Measurements from ENCODE around the gene KRT15.
"Not testable (repeated sequence)": the region's sequence is repeated elsewhere in the genome, so short reads cannot be mapped to it uniquely, and the experiment has no call there.

The KRT15 gene

GRCh38 chr17:41548844-41549595 is 30.3 kb upstream of the KRT15 start:
- Mint-ChIP-seq H3K36me3 (ENCODE audit: low read depth) (peaks cover 6% of the 10 kb centered on the region), H3K27ac (peak overlapping the region; percentile 18), H3K4me3 (peak overlapping the region; percentile 27)

GRCh38 chr17:41547921-41548843 is 29.5 kb upstream of the KRT15 start:
- peaks cover 37% of the 10 kb centered on the region for H3K27me3 Mint-ChIP-seq
- H3K4me3 Mint-ChIP-seq: peak overlapping the region; percentile 25
- intact Hi-C loops (cut with micrococcal nuclease): loop anchor here (1.0 to 5.0 kb wide), 3 partner anchors 639 to 746 kb away; no protein-coding TSS in a partner anchor
- H3K27ac Mint-ChIP-seq: peak overlapping the region; percentile 18
- peaks cover 23% of the 10 kb centered on the region for H3K4me1 Mint-ChIP-seq (ENCODE audit: low read depth)
- peaks cover 6% of the 10 kb centered on the region for H3K36me3 Mint-ChIP-seq (ENCODE audit: low read depth)
- H3K9me3 Mint-ChIP-seq: peaks cover 15% of the 10 kb centered on the region

More at GRCh38 chr17:41548844-41549595, 30.3 kb upstream of the KRT15 start:
- Mint-ChIP-seq H3K4me1 (ENCODE audit: low read depth) (peaks cover 23% of the 10 kb centered on the region), H3K9me3 (peaks cover 15% of the 10 kb centered on the region), H3K27me3 (peaks cover 39% of the 10 kb centered on the region)
- intact Hi-C loops (cut with micrococcal nuclease): loop anchor here (1.0 to 5.0 kb wide), 5 partner anchors 99 to 747 kb away; no protein-coding TSS in a partner anchor

- Mint-ChIP-seq H3K27ac (peak overlapping the region; percentile 18), H3K4me1 (ENCODE audit: low read depth) (peaks cover 23% of the 10 kb centered on the region), H3K4me3 (no peak overlapping the region), H3K9me3 (peaks cover 15% of the 10 kb centered on the region), H3K27me3 (peaks cover 35% of the 10 kb centered on the region), H3K36me3 (ENCODE audit: low read depth) (peaks cover 6% of the 10 kb centered on the region)
- intact Hi-C loops (cut with micrococcal nuclease): loop anchor here (5.0 kb wide), 2 partner anchors 690 to 745 kb away; no protein-coding TSS in a partner anchor
Measured at GRCh38 chr17:41547378-41547841, 28.7 kb upstream of the KRT15 start.

DNA sequence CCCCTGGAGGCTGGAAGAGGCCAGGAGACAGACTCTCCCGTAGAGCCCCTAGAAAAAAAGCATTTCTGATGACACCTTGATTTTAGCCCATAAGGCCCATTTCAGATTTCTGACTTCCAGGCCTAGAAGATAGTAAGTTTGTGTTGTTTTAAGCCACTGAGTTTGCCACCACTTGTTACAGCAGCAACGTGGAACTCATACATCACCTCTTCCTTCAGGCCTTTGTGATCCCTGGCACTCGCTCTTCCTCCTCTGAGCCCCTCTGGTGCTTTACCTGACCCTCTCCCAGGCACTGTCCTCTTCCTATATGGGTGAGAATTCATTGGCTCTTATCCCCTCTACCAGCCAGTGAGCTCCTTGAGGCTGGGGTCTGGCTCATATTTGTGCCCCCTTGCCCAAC is 28.1 kb upstream of the KRT15 start:
- Mint-ChIP-seq H3K36me3 (ENCODE audit: low read depth) (peaks cover 6% of the 10 kb centered on the region), H3K27ac (peak overlapping the region; percentile 18), H3K27me3 (peaks cover 33% of the 10 kb centered on the region), H3K4me1 (ENCODE audit: low read depth) (peaks cover 23% of the 10 kb centered on the region), H3K9me3 (peaks cover 15% of the 10 kb centered on the region), H3K4me3 (no peak overlapping the region)
- intact Hi-C loops (cut with micrococcal nuclease): loop anchor here (5.0 kb wide), 2 partner anchors 690 to 745 kb away; no protein-coding TSS in a partner anchor

GRCh38 chr17:41545829-41546410 is 27.2 kb upstream of the KRT15 start:
- Mint-ChIP-seq H3K27me3 (peaks cover 33% of the 10 kb centered on the region), H3K27ac (no peak overlapping the region), H3K4me3 (no peak overlapping the region), H3K36me3 (ENCODE audit: low read depth) (peaks cover 6% of the 10 kb centered on the region), H3K4me1 (ENCODE audit: low read depth) (peaks cover 23% of the 10 kb centered on the region), H3K9me3 (peaks cover 15% of the 10 kb centered on the region)
- intact Hi-C loops (cut with micrococcal nuclease): loop anchor here (5.0 kb wide), 2 partner anchors 689 to 744 kb away; no protein-coding TSS in a partner anchor

DNA sequence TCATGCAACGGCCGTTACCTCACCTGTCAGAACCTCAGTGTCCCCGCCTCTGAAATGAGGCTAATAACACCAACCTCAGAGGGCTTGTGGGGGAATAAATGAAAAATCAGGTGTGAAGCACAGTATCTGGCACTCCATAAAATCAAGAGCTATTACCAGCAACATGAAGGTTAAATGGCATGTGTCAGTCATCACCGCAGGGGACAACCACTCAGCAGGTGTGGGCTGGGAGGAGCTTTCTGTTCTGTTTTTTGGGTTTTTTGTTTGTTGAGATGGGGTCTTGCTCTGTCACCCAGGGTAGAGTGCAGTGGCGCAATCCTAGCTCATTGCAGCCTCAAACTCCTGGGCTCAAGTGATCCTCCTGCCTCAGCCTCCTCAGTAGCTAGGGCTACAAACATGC is 26.2 kb upstream of the KRT15 start:
- Mint-ChIP-seq H3K9me3 (peaks cover 15% of the 10 kb centered on the region), H3K36me3 (ENCODE audit: low read depth) (peaks cover 6% of the 10 kb centered on the region), H3K4me1 (ENCODE audit: low read depth) (peaks cover 23% of the 10 kb centered on the region), H3K4me3 (no peak overlapping the region), H3K27me3 (peaks cover 28% of the 10 kb centered on the region), H3K27ac (no peak overlapping the region)
- intact Hi-C loops (cut with micrococcal nuclease): loop anchor here (5.0 kb wide), 2 partner anchors 688 to 743 kb away; no protein-coding TSS in a partner anchor

- Mint-ChIP-seq H3K4me1 (ENCODE audit: low read depth) (peaks cover 22% of the 10 kb centered on the region), H3K27ac (no peak overlapping the region), H3K9me3 (peaks cover 15% of the 10 kb centered on the region), H3K4me3 (no peak overlapping the region), H3K36me3 (ENCODE audit: low read depth) (peaks cover 6% of the 10 kb centered on the region), H3K27me3 (peaks cover 28% of the 10 kb centered on the region)
- intact Hi-C loops (cut with micrococcal nuclease): no loop called here
Measured at GRCh38 chr17:41544491-41544892, 25.8 kb upstream of the KRT15 start.

DNA sequence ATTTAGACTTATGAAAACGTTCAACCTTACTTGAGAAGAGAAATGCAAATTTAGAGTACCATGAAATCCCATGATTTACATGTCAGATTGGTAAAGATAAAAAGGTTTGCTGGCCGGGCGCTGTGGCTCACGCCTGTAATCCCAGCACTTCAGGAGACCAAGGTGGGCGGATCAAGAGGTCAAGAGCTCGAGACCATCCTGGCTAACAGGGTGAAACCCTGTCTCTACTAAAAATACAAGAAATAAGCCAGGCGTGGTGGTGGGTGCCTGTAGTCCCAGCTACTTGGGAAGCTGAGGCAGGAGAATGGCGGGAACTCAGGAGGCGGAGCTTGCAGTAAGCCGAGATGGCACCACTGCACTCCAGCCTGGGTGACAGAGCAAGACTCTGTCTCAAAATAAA is 24.1 kb upstream of the KRT15 start:
- H3K36me3 Mint-ChIP-seq (ENCODE audit: low read depth); H3K4me1 Mint-ChIP-seq (ENCODE audit: low read depth); intact Hi-C loops (cut with micrococcal nuclease); H3K27ac Mint-ChIP-seq; H3K4me3 Mint-ChIP-seq: not testable (repeated sequence)
- H3K27me3 Mint-ChIP-seq: peaks cover 25% of the 10 kb centered on the region
- H3K9me3 Mint-ChIP-seq: peaks cover 15% of the 10 kb centered on the region

DNA sequence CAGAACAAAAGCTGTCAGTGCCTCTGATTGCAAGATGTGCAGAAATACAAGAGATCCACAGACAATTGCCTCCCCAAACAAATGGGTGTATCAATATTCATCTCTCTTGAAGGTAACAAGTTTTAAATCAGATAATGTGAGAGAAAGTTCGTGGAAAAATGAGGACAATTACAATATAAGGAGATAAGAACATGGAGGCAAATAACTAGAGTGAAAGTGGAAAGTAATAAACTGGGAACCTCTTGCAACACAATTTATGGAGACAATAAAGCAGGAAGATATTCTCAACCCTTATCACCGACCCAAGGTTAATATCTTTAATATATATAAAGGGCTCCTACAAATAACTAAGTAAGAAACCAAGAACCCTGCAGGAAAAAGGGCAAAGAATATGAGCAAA is 23.7 kb upstream of the KRT15 start:
- Mint-ChIP-seq H3K36me3 (ENCODE audit: low read depth) (peaks cover 6% of the 10 kb centered on the region), H3K4me1 (ENCODE audit: low read depth) (peaks cover under 1% of the 10 kb centered on the region), H3K9me3 (peaks cover 13% of the 10 kb centered on the region), H3K4me3 (no peak overlapping the region), H3K27ac (no peak overlapping the region), H3K27me3 (peaks cover 25% of the 10 kb centered on the region)
- intact Hi-C loops (cut with micrococcal nuclease): no loop called here

DNA sequence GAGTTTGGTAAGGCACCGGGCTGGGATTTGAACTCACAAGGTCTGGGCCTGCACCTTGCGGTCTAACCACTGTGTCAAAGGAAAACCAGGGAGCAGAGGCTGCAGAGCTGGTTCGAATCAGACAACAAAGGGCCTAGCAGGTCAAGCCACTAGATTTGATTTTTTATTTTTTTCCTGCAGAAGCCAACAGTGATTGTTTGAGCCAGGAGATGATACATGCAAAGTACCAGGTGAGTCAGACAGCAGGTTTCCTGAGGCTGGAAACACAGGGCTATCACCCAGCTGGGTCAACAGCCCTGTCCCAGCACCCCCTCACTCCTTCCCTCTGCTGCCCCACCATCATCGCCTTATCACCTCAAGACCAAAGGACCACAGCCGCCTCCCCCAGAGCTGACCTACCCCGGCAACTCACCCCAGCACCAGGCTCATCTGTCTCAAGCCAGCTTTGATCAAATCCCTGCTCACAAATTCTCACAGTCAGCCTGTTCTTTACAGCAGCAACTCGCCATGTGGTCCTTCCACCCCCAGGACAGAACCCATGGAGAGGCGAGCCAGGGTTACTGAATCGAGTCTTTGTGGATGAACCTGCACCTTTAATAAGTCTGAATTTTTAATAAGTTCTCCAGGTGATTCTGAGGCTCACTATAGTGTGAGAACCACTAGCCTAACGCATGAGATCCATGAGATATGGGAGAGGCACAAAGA is 22.4 kb upstream of the KRT15 start:
- Mint-ChIP-seq H3K4me1 (ENCODE audit: low read depth) (no peaks in the 10 kb centered on the region), H3K36me3 (ENCODE audit: low read depth) (no peaks in the 10 kb centered on the region), H3K27ac (no peak overlapping the region), H3K9me3 (no peaks in the 10 kb centered on the region), H3K27me3 (peaks cover 30% of the 10 kb centered on the region), H3K4me3 (no peak overlapping the region)
- intact Hi-C loops (cut with micrococcal nuclease): no loop called here

DNA sequence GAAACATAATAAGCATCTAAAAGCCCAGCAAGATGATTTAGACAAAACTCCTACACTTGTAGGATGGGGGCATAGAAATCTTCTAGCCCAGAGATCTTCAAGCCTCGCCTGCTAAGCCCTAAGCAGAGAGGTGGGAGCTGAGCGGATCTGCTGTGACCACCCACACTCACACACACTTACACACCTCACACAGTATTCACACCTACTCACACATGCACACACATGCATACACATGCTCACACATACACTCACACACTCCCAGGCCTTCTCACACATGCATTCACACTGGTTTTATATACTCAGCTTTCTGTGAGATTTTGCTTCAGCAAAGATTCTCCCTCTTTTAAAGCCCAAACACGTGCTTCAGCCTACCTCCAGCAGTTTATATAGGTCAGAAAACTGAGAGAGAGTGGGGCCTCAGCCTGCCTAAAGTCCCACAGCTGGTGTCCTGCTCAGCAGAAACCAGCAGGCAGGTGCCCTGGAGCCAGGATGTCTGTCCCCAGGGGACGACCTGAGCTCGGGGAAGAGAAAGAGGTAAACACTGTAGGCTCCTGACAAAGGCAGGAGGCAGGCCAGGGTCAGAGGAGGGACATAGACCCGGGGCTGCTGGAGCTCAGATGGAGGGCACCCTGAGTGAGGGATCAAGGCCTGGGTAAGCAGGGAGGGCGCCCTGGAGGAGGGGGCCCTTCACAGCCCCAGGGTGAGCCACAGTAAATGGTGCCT is 21.4 kb upstream of the KRT15 start:
- no peak overlapping the region for H3K27ac Mint-ChIP-seq
- no peaks in the 10 kb centered on the region for H3K4me1 Mint-ChIP-seq (ENCODE audit: low read depth)
- H3K27me3 Mint-ChIP-seq: peaks cover 34% of the 10 kb centered on the region
- no peaks in the 10 kb centered on the region for H3K36me3 Mint-ChIP-seq (ENCODE audit: low read depth)
- intact Hi-C loops (cut with micrococcal nuclease): no loop called here
- H3K4me3 Mint-ChIP-seq: no peak overlapping the region
- H3K9me3 Mint-ChIP-seq: no peaks in the 10 kb centered on the region

DNA sequence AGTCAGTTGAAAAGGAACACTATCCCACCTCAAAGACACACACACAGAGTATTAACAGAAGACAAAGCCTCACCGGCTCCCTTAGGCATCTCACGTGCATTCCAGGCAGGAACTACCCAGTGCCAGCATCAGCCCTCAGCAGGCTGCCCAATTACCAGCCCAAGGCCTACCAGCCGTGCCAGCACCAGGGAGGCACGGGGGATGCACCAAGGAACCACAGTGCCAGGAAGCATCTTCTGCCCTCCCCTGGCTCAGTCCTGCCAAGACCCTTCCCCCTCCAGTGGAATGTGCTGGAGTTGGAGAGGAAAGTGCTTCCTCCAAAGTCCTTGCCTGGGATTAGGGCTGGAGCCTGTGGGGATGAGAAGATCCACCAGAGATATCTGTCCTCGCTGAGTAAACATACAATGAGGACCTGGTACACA is 20.4 kb upstream of the KRT15 start:
- H3K4me1 Mint-ChIP-seq (ENCODE audit: low read depth): no peaks in the 10 kb centered on the region
- H3K27me3 Mint-ChIP-seq: peaks cover 41% of the 10 kb centered on the region
- no peak overlapping the region for H3K4me3 Mint-ChIP-seq
- H3K9me3 Mint-ChIP-seq: no peaks in the 10 kb centered on the region
- no peak overlapping the region for H3K27ac Mint-ChIP-seq
- H3K36me3 Mint-ChIP-seq (ENCODE audit: low read depth): no peaks in the 10 kb centered on the region
- intact Hi-C loops (cut with micrococcal nuclease): no loop called here
